SK-N-SH treated with all-trans-retinoic acid at 6 μM for 48 hours (cell line): ENCODE results near the gene DNAJB4.

Experiments
- ATAC-seq: fragments of 200-7000 bp; cut with Tn5 transposase; 3 replicates; pipeline ENCODE4 v1.9.1; 2020; ENCODE audit warnings: mild to moderate bottlenecking, moderate library complexity
- ARNTL ChIP-seq: fragments of 450-650 bp; formaldehyde crosslinking; IDR thresholded peaks from 2 replicates; pipeline ENCODE4 v1.5.0; 2020; ENCODE audit warnings: low read depth, mild to moderate bottlenecking, moderate library complexity, borderline replicate concordance
- BACH2 ChIP-seq: fragments of 250-450 bp; sonication (Bioruptor Pico); IDR thresholded peaks from 2 replicates; pipeline ENCODE4 v1.9.0; 2021; ENCODE audit warnings: mild to moderate bottlenecking, borderline replicate concordance
- CREB5 ChIP-seq: fragments of 250-450 bp; sonication (Bioruptor Pico); IDR thresholded peaks from 2 replicates; pipeline ENCODE4 v1.5.1; 2020; ENCODE audit warnings: low read depth, mild to moderate bottlenecking, moderate library complexity
- CSRNP3 ChIP-seq: fragments of 250-450 bp; sonication (Bioruptor Pico); IDR thresholded peaks from 2 replicates; pipeline ENCODE4 v1.5.1; 2021; ENCODE audit warnings: mild to moderate bottlenecking, moderate library complexity
- ESRRG ChIP-seq: fragments of 250-450 bp; sonication (Bioruptor Pico); IDR thresholded peaks from 2 replicates; pipeline ENCODE4 v1.6.1; 2021; ENCODE audit warnings: mild to moderate bottlenecking
- GLIS3 ChIP-seq: fragments of 250-450 bp; sonication (Bioruptor Pico); IDR thresholded peaks from 2 replicates; pipeline ENCODE4 v1.5.0; 2020; ENCODE audit warnings: mild to moderate bottlenecking, moderate library complexity
- ISL1 ChIP-seq: fragments of 250-450 bp; sonication (Bioruptor Pico); IDR thresholded peaks from 2 replicates; pipeline ENCODE4 v2.1.2; 2022; ENCODE audit warnings: mild to moderate bottlenecking, moderate library complexity
- POU6F1 ChIP-seq: fragments of 250-450 bp; sonication (Bioruptor Pico); IDR thresholded peaks from 2 replicates; pipeline ENCODE4 v1.8.0; 2021; ENCODE audit warnings: low read depth, mild to moderate bottlenecking, moderate library complexity, borderline replicate concordance
- PPARA ChIP-seq: fragments of 250-450 bp; sonication (Bioruptor Pico); IDR thresholded peaks from 2 replicates; pipeline ENCODE4 v1.5.0; 2020; ENCODE audit warnings: mild to moderate bottlenecking, borderline replicate concordance
- SNAI2 ChIP-seq: fragments of 250-450 bp; sonication (Bioruptor Pico); IDR thresholded peaks from 2 replicates; pipeline ENCODE4 v1.5.0; 2020; ENCODE audit warnings: mild to moderate bottlenecking, moderate library complexity
- TOX ChIP-seq: fragments of 250-450 bp; sonication (Bioruptor Pico); IDR thresholded peaks from 2 replicates; pipeline ENCODE4 v1.8.0; 2021; ENCODE audit warnings: mild to moderate bottlenecking, moderate library complexity, borderline replicate concordance
- TSHZ2 ChIP-seq: fragments of 250-450 bp; sonication (Bioruptor Pico); IDR thresholded peaks from 2 replicates; pipeline ENCODE4 v1.5.0; 2020; ENCODE audit warnings: mild to moderate bottlenecking, moderate library complexity
- ZC3H10 ChIP-seq: fragments of 250-450 bp; sonication (Bioruptor Pico); IDR thresholded peaks from 2 replicates; pipeline ENCODE4 v1.5.1; 2021; ENCODE audit warnings: mild to moderate bottlenecking, moderate library complexity
- ZFP3 ChIP-seq: fragments of 250-450 bp; sonication (Bioruptor Pico); IDR thresholded peaks from 2 replicates; pipeline ENCODE4 v1.5.0; 2020; ENCODE audit warnings: mild to moderate bottlenecking, moderate library complexity
- ZNF565 ChIP-seq: fragments of 450-650 bp; formaldehyde crosslinking; conservative IDR thresholded peaks from 2 replicates; pipeline ENCODE4 v1.5.0; 2020; ENCODE audit warnings: low read depth, mild to moderate bottlenecking, moderate library complexity
- ZNF8 ChIP-seq: fragments of 450-650 bp; formaldehyde crosslinking; IDR thresholded peaks from 2 replicates; pipeline ENCODE4 v1.5.0; 2020; ENCODE audit warnings: mild to moderate bottlenecking, moderate library complexity

DNAJB4 gene

GRCh38 chr1:78043436-78043835 lies 38.7 kb downstream of the DNAJB4 start:
- no peak for TF ChIP-seq TOX
- TF ChIP-seq GLIS3 (CRISPR knock-in tag), result no peak
- no peak for TF ChIP-seq ESRRG (CRISPR knock-in tag)
- no peak for TF ChIP-seq ZC3H10 (CRISPR knock-in tag)
- no peak for TF ChIP-seq PPARA
- TF ChIP-seq ISL1 (CRISPR knock-in tag), result no peak
- no peak for TF ChIP-seq SNAI2 (CRISPR knock-in tag)
- no peak for TF ChIP-seq BACH2 (CRISPR knock-in tag)
- no peak for TF ChIP-seq CREB5
- TF ChIP-seq POU6F1 (CRISPR knock-in tag), result no peak
- no peak for TF ChIP-seq CSRNP3
- TF ChIP-seq TSHZ2 (CRISPR knock-in tag), result no peak
- no peak for TF ChIP-seq ZNF8 (CRISPR knock-in tag)
- no peak for TF ChIP-seq ARNTL
- no peak for TF ChIP-seq ZNF565 (CRISPR knock-in tag)
- no peak for TF ChIP-seq ZFP3

GRCh38 chr1:78044796-78045562 lies 40.2 kb downstream of the DNAJB4 start:
- TF ChIP-seq ZFP3 (no peak), TSHZ2 (CRISPR knock-in tag) (no peak), CSRNP3 (no peak), CREB5 (no peak), ARNTL (no peak)
- ATAC-seq, result no peak

More at GRCh38 chr1:78043436-78043835, 38.7 kb downstream of the DNAJB4 start:
- no peak for ATAC-seq
